ENCODE data around the gene C7orf57. TPM values are rescaled to one million over a fixed set of nuclear protein-coding genes. Genes with fewer than 3 reads are reported as not detected.

The C7orf57 gene
- total and polyA plus RNA-seq, 2 experiments from 2014 or later, result 0.42 to 2.1 TPM

GRCh38 chr7:47991270-47991669 lies 44.1 kb upstream of the C7orf57 start:
- TF ChIP-seq STAT1 (IDR thresholded peaks at IDR 0.05; ENCODE audit: unreplicated experiment), result no peak
- no peak for TF ChIP-seq EZH2 (IDR thresholded peaks at IDR 0.05; ENCODE audit: low read depth, unreplicated experiment)
- no peak for TF ChIP-seq EZH2phosphoT487 (IDR thresholded peaks at IDR 0.05; ENCODE audit: unreplicated experiment)
- no peak for TF ChIP-seq CREB1 (CRISPR knock-in tag; IDR thresholded peaks at IDR 0.05; ENCODE audit: low read depth)
- no peak for TF ChIP-seq REST (IDR thresholded peaks at IDR 0.05; ENCODE audit: unreplicated experiment)
- no peak for TF ChIP-seq JUNB (IDR thresholded peaks at IDR 0.05; ENCODE audit: unreplicated experiment)
- TF ChIP-seq ZNF331 (CRISPR knock-in tag; IDR thresholded peaks at IDR 0.05; ENCODE audit: low read depth), result no peak
- no peak for TF ChIP-seq CTCF (conservative IDR thresholded peaks at IDR 0.05; ENCODE audit: low read depth in 2 of 2)
- TF ChIP-seq NANOG (IDR thresholded peaks at IDR 0.05; ENCODE audit: borderline replicate concordance), result no peak
- TF ChIP-seq ZNF462 (CRISPR knock-in tag; IDR thresholded peaks at IDR 0.05), result no peak
- TF ChIP-seq ETS1 (IDR thresholded peaks at IDR 0.05), result no peak
- TF ChIP-seq ZNF114 (CRISPR knock-in tag; IDR thresholded peaks at IDR 0.05), result no peak
- TF ChIP-seq POLR2AphosphoS5 (IDR thresholded peaks at IDR 0.05; ENCODE audit: low read depth), result no peak
- H3K4me1 Mint-ChIP-seq, result peaks cover 29% of the 10 kb centered on the region
- Histone ChIP-seq H2AFZ (peak overlapping the region; percentile 89), H3K27me3 (ENCODE audit: insufficient read depth) (no peaks in the 10 kb centered on the region), H3K4me3 (peak overlapping the region; percentile 47; the same call in 1 of the 2 replicates), H4K20me1 (replicated peaks; ENCODE audit: insufficient read depth) (no peaks in the 10 kb centered on the region), H3K27ac (ENCODE audit: low read depth) (peak overlapping the region; percentile 76), H3K4me1 (ENCODE audit: insufficient read depth) (peaks cover 12% of the 10 kb centered on the region), H3K79me2 (replicated peaks; ENCODE audit: insufficient read depth) (no peaks in the 10 kb centered on the region), H3K36me3 (ENCODE audit: insufficient read depth) (no peaks in the 10 kb centered on the region), H3K4me2 (peak overlapping the region; percentile 72; the same call in 1 of the 2 replicates), H3F3A (replicated peaks; ENCODE audit: low read depth) (no peaks in the 10 kb centered on the region), H3K9me2 (ENCODE audit: insufficient read depth) (peaks cover 8% of the 10 kb centered on the region; the same call in 1 of the 2 replicates)
- H3K9me3 Mint-ChIP-seq, result peaks cover 6% of the 10 kb centered on the region; the same call in 2 of the 3 replicates
- H3K27ac Mint-ChIP-seq, result peak overlapping the region; percentile 26; the same call in 1 of the 2 replicates
- H3K36me3 Mint-ChIP-seq (ENCODE audit: low read depth), result no peaks in the 10 kb centered on the region
- ATAC-seq (no peak), DNase-seq (ENCODE audit: low spot score) (no peak)
- H3K4me3 Mint-ChIP-seq, result peak overlapping the region; percentile 78
- peaks cover 2% of the 10 kb centered on the region for H3K27me3 Mint-ChIP-seq (ENCODE audit: insufficient read depth, low read depth, poor library complexity)
